Activated naive CD8-positive, alpha-beta T cell treated with anti-CD3 and anti-CD28 coated beads, Interleukin-2, amount 10 ng/mL, durations not matched to agents 7 days and 5 days (primary cell): ENCODE data around the gene TYSND1. TPM values are rescaled to one million over a fixed set of nuclear protein-coding genes. Genes with fewer than 3 reads are reported as not detected.

Source experiments
- ATAC-seq: fragments of 150-1000 bp; cut with Tn5 transposase; one replicate; pipeline ENCODE4 v1.10.0; 2021; ENCODE audit warnings: low read depth, moderate library complexity
- POLR2A ChIA-PET: fragments of 350-600 bp; sonication (Branson Sonifier 250); formaldehyde crosslinking; loops from one replicate; lab custom pipeline; 2021; ENCODE audit warnings: antibody characterized with exemption; lab: Charles Lee
- DNase-seq: peaks from one replicate; pipeline ENCODE4 v3.0.0; 2021
- H3K27ac Mint-ChIP-seq: one replicate; pipeline ENCODE4 v1.8.0; 2022; ENCODE audit warnings: mild to moderate bottlenecking, mixed read lengths
- H3K27me3 Mint-ChIP-seq: one replicate; pipeline ENCODE4 v1.8.0; 2022; ENCODE audit warnings: mild to moderate bottlenecking, moderate library complexity, mixed read lengths
- H3K36me3 Mint-ChIP-seq: one replicate; pipeline ENCODE4 v1.8.0; 2021; ENCODE audit warnings: mild to moderate bottlenecking, mixed read lengths
- H3K4me1 Mint-ChIP-seq: one replicate; pipeline ENCODE4 v1.8.0; 2021; ENCODE audit warnings: mixed read lengths
- H3K4me3 Mint-ChIP-seq: one replicate; pipeline ENCODE4 v1.8.0; 2022; ENCODE audit warnings: mild to moderate bottlenecking, moderate library complexity, mixed read lengths
- H3K9me3 Mint-ChIP-seq: one replicate; pipeline ENCODE4 v1.8.0; 2021; ENCODE audit warnings: mixed read lengths
- total RNA-seq, 2 experiments: library from RNA; stranded (reverse); gene quantifications; one replicate each; pipeline ENCODE4 v1.2.3, GENCODE V29; 2021

Gene TYSND1
- total RNA-seq, 2 experiments from 2014 or later = 18.4 to 19.0 TPM

GRCh38 chr10:70178139-70178725, 31.7 kb upstream of the TYSND1 start:
- POLR2A ChIA-PET = no interaction called here
- ATAC-seq = no peak
- Mint-ChIP-seq H3K9me3 (peaks cover 3% of the 10 kb centered on the region), H3K27me3 (peaks cover 29% of the 10 kb centered on the region), H3K4me1 (peaks cover 13% of the 10 kb centered on the region), H3K27ac (no peak overlapping the region), H3K36me3 (no peaks in the 10 kb centered on the region), H3K4me3 (no peak overlapping the region)
- DNase-seq = no peak

- Mint-ChIP-seq H3K27ac (no peak overlapping the region), H3K9me3 (peaks cover 3% of the 10 kb centered on the region), H3K4me1 (peaks cover 24% of the 10 kb centered on the region), H3K36me3 (no peaks in the 10 kb centered on the region), H3K27me3 (peaks cover 17% of the 10 kb centered on the region), H3K4me3 (no peak overlapping the region)
- DNase-seq (no peak), ATAC-seq (no peak)
- POLR2A ChIA-PET = no interaction called here
Observed at GRCh38 chr10:70176441-70176840, 29.9 kb upstream of the TYSND1 start.

- POLR2A ChIA-PET = interaction anchor here (0.7 to 2.0 kb wide), 2 partner anchors 29 to 147 kb away, joined by 3 to 9 read pairs; partner anchors contain the start of gene TYSND1
- Mint-ChIP-seq H3K27ac (no peak overlapping the region), H3K4me1 (peaks cover 28% of the 10 kb centered on the region), H3K9me3 (peaks cover 3% of the 10 kb centered on the region), H3K4me3 (no peak overlapping the region), H3K27me3 (peaks cover 11% of the 10 kb centered on the region), H3K36me3 (no peaks in the 10 kb centered on the region)
- ATAC-seq (no peak), DNase-seq (no peak)
Observed at GRCh38 chr10:70175516-70175915, 29.0 kb upstream of the TYSND1 start.

- POLR2A ChIA-PET = interaction anchor here (2.0 kb wide), 1 partner anchor 28 kb away, joined by 9 read pairs; the partner anchor contains the start of gene TYSND1
- peaks cover 5% of the 10 kb centered on the region for H3K27me3 Mint-ChIP-seq
- peak; percentile 59 for DNase-seq
- no peaks in the 10 kb centered on the region for H3K36me3 Mint-ChIP-seq
- H3K27ac Mint-ChIP-seq = peak overlapping the region; percentile 95
- no peaks in the 10 kb centered on the region for H3K9me3 Mint-ChIP-seq
- H3K4me3 Mint-ChIP-seq = peak overlapping the region; percentile 72
- H3K4me1 Mint-ChIP-seq = peaks cover 28% of the 10 kb centered on the region
- ATAC-seq = peak; percentile 36
Observed at GRCh38 chr10:70174058-70174741, 27.7 kb upstream of the TYSND1 start.

- ATAC-seq (peak; percentile 5), DNase-seq (no peak)
- H3K27me3 Mint-ChIP-seq = no peaks in the 10 kb centered on the region
- H3K36me3 Mint-ChIP-seq = peaks cover 14% of the 10 kb centered on the region
- peak overlapping the region; percentile 85 for H3K4me3 Mint-ChIP-seq
- peak overlapping the region; percentile 98 for H3K27ac Mint-ChIP-seq
- POLR2A ChIA-PET = interaction anchor here (0.7 to 6.2 kb wide), 10 partner anchors 7 to 234 kb away, joined by 3 to 78 read pairs (median 6); partner anchors contain the start of genes EIF4EBP2 and TYSND1
- H3K4me1 Mint-ChIP-seq = peaks cover 57% of the 10 kb centered on the region
- no peaks in the 10 kb centered on the region for H3K9me3 Mint-ChIP-seq
Observed at GRCh38 chr10:70169649-70170364, 23.3 kb upstream of the TYSND1 start.

DNA sequence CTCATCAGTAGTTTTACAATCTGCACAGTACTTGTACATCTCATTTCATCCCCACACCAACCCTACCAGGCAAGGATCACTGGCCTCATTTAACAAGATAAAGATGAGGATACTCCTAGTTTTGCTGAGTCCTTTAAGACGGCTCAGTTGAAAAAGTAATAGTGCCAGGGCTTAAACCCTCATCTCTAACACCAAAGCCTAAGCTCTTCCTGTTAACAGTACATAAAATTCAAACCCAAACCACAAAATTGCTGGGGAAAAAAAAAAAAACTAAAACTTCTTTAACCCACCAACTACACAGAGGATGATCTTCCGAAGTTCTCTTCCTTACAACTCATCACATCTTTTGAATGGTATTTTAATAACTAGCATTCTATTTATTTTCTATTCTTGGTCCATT, 22.5 kb upstream of the TYSND1 start:
- peak overlapping the region; percentile 85 for H3K4me3 Mint-ChIP-seq

DNA sequence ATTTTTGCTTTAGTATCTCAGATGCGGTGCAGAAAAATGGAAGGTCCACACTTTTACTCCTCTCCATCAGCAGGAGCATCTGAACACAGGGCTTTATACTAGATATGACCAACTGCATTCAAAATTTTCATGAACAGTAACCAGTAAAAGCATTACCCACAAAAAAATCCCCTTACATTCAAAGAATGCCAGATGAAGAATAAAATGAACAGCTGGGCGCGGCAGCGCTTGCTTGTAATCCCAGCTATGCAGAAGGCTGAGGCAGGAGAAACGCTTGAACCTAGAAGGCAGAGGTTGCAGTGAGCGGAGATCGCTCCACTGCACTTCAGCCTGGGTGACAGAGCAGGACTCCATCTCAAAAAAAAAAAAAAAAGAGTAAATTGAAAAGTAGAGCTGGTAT, 20.7 kb upstream of the TYSND1 start:
- ATAC-seq = no peak
- Mint-ChIP-seq H3K4me3 (peak overlapping the region; percentile 58), H3K36me3 (peaks cover 23% of the 10 kb centered on the region), H3K27ac (peak overlapping the region; percentile 68), H3K27me3 (no peaks in the 10 kb centered on the region), H3K9me3 (no peaks in the 10 kb centered on the region), H3K4me1 (peaks cover 60% of the 10 kb centered on the region)
- POLR2A ChIA-PET = interaction anchor here (0.9 to 6.2 kb wide), 3 partner anchors 10 to 74 kb away, joined by 4 to 78 read pairs (median 32); partner anchors contain the start of gene TYSND1
- no peak for DNase-seq

More for the DNA sequence above, 22.5 kb upstream of the TYSND1 start:
- POLR2A ChIA-PET = interaction anchor here (0.5 to 6.2 kb wide), 6 partner anchors 12 to 76 kb away, joined by 3 to 78 read pairs (median 8); partner anchors contain the start of gene TYSND1
- ATAC-seq (peak; percentile 6), DNase-seq (no peak)
- Mint-ChIP-seq H3K9me3 (no peaks in the 10 kb centered on the region), H3K27ac (peak overlapping the region; percentile 98), H3K27me3 (no peaks in the 10 kb centered on the region), H3K4me1 (peaks cover 55% of the 10 kb centered on the region), H3K36me3 (peaks cover 17% of the 10 kb centered on the region)

DNA sequence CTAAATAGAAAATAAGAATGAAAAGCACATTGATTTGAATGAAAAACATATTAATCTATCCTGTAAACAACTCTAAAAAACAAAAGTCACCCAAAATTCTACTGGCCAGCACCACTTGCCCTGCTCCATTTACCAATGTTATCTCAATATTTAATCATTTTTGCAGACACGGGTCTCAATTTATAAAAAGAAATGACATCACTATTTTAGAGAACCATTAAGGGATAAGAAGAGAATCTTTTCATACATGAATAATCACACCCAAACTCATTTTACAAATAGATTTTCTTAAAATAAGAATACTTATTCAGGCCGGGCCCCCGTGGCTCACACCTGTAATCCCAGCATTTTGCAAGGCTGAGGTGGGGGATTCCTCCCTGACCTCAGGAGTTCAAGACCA, 19.9 kb upstream of the TYSND1 start:
- DNase-seq (no peak), ATAC-seq (no peak)
- Mint-ChIP-seq H3K27me3 (no peaks in the 10 kb centered on the region), H3K36me3 (peaks cover 27% of the 10 kb centered on the region), H3K4me3 (no peak overlapping the region), H3K9me3 (no peaks in the 10 kb centered on the region), H3K27ac (no peak overlapping the region), H3K4me1 (peaks cover 63% of the 10 kb centered on the region)
- POLR2A ChIA-PET = interaction anchor here (0.9 to 6.2 kb wide), 2 partner anchors 9 to 20 kb away, joined by 4 to 78 read pairs; partner anchors contain the start of gene TYSND1

DNA sequence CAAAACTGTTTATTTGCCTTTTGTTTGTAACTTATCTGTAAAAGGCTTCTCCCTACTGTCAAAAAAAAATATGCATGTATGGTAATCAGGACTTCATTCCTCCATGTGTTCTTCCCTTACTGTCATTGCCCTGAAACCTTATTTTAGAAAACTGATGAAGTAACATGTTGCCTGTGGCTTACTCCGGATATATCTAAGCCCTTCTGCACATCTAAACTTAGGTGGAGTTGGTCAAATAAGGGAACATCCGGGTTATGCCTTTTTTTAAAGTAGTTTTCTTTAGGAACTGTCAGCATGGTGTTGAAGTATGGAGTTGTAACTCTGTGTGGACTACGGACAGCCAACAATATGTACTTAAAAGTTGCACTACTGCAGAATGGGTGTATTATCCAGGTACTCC, 17.7 kb upstream of the TYSND1 start:
- DNase-seq = no peak
- Mint-ChIP-seq H3K27me3 (no peaks in the 10 kb centered on the region), H3K27ac (peak overlapping the region; percentile 88), H3K36me3 (peaks cover 39% of the 10 kb centered on the region), H3K4me1 (peaks cover 72% of the 10 kb centered on the region), H3K4me3 (peak overlapping the region; percentile 69), H3K9me3 (no peaks in the 10 kb centered on the region)
- ATAC-seq = peak; percentile 17
- POLR2A ChIA-PET = no interaction called here

DNA sequence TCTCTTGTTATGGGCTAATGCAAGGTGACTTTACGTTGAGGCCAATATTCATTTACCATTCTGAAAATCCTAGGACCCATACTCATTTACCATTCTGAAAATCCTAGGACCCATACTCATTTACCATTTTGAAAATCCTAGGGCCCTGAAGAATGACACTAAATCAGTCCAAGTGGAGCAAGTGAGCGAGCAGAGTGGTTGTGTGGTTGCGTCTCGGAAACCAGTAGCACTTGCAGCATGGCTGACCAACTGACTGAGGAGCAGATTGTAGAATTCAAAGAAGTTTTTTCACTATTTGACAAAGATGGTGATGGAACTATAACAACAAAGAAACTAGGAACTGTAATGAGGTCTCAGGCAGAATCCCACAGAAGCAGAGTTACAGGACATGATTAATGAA, 16.9 kb upstream of the TYSND1 start:
- Mint-ChIP-seq H3K36me3 (peaks cover 39% of the 10 kb centered on the region), H3K27me3 (no peaks in the 10 kb centered on the region), H3K4me1 (peaks cover 65% of the 10 kb centered on the region), H3K27ac (peak overlapping the region; percentile 88), H3K4me3 (peak overlapping the region; percentile 69), H3K9me3 (no peaks in the 10 kb centered on the region)
- DNase-seq (no peak), ATAC-seq (no peak)
- POLR2A ChIA-PET = interaction anchor here (2.1 to 3.3 kb wide), 2 partner anchors 7 to 18 kb away, joined by 7 to 23 read pairs; partner anchors contain the start of genes SAR1A and TYSND1

DNA sequence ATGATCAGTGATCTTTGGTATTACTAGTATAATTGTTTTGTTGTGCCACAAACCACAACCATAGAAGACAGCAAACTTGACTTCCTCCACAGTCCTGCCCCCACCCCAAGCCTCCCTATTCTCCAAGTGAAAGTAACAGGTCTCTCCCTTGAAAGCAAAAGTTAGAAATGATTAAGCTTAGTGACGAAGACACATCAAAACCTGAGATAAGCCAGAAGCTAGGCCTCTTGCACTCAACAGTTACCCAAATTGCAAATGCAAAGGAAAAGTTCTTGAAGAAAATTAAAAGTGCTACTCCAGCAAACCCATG, 16.3 kb upstream of the TYSND1 start:
- peaks cover 60% of the 10 kb centered on the region for H3K4me1 Mint-ChIP-seq

GRCh38 chr10:70162151-70162891, 15.8 kb upstream of the TYSND1 start:
- peaks cover 42% of the 10 kb centered on the region for H3K36me3 Mint-ChIP-seq
- DNase-seq = no peak
- H3K4me3 Mint-ChIP-seq = peak overlapping the region; percentile 74
- POLR2A ChIA-PET = interaction anchor here (2.1 to 3.3 kb wide), 2 partner anchors 8 to 17 kb away, joined by 7 to 23 read pairs; partner anchors contain the start of genes SAR1A and TYSND1
- H3K27ac Mint-ChIP-seq = peak overlapping the region; percentile 88
- no peaks in the 10 kb centered on the region for H3K9me3 Mint-ChIP-seq
- peaks cover 59% of the 10 kb centered on the region for H3K4me1 Mint-ChIP-seq
- H3K27me3 Mint-ChIP-seq = no peaks in the 10 kb centered on the region
- ATAC-seq = peak; percentile 60

More for the DNA sequence above, 16.3 kb upstream of the TYSND1 start:
- ATAC-seq (peak; percentile 93), DNase-seq (no peak)
- POLR2A ChIA-PET = interaction anchor here (2.1 to 3.3 kb wide), 2 partner anchors 8 to 17 kb away, joined by 7 to 23 read pairs; partner anchors contain the start of genes SAR1A and TYSND1
- no peaks in the 10 kb centered on the region for H3K27me3 Mint-ChIP-seq
- H3K4me3 Mint-ChIP-seq = peak overlapping the region; percentile 69
- no peaks in the 10 kb centered on the region for H3K9me3 Mint-ChIP-seq
- peak overlapping the region; percentile 88 for H3K27ac Mint-ChIP-seq
- H3K36me3 Mint-ChIP-seq = peaks cover 38% of the 10 kb centered on the region
